CD8-positive, alpha-beta memory T cell (primary cell): ENCODE results near the gene CAMK2D. TPM values are rescaled to one million over a fixed set of nuclear protein-coding genes. Genes with fewer than 3 reads are reported as not detected.

Experiments used
- CTCF ChIA-PET: fragments of 350-600 bp; sonication (Branson Sonifier 250); formaldehyde crosslinking; loops from one replicate; lab custom pipeline; 2021; ENCODE audit warnings: antibody characterized with exemption; lab: Charles Lee
- POLR2A ChIA-PET: fragments of 350-600 bp; sonication (Branson Sonifier 250); formaldehyde crosslinking; loops from one replicate; lab custom pipeline; 2021; ENCODE audit warnings: antibody characterized with exemption; lab: Charles Lee
- DNase-seq, 5 donors: peaks; one replicate each; pipeline versions ENCODE4 v3.0.0 to v3.0.0-alpha.2; 2020 to 2022; ENCODE audit warnings: mixed read lengths in 1 of 5
- H3K27ac ChIP-seq: one replicate; pipeline ENCODE4 v1.7.0; 2013; ENCODE audit warnings: low read depth, mild to moderate bottlenecking, low read length, moderate library complexity
- H3K27me3 ChIP-seq: 2 replicates; pipeline ENCODE4 v1.7.0; 2013; ENCODE audit warnings: low read length, mild to moderate bottlenecking; ENCODE audit not compliant: insufficient read depth, poor library complexity, severe bottlenecking
- H3K36me3 ChIP-seq: 2 replicates; pipeline ENCODE4 v1.7.0; 2013; ENCODE audit warnings: mild to moderate bottlenecking, low read length, moderate library complexity; ENCODE audit not compliant: insufficient read depth
- H3K4me1 ChIP-seq: 2 replicates; pipeline ENCODE4 v1.7.0; 2013; ENCODE audit warnings: mild to moderate bottlenecking, low read length, moderate library complexity; ENCODE audit not compliant: insufficient read depth
- H3K4me3 ChIP-seq: 2 replicates; pipeline ENCODE4 v1.7.0; 2013; ENCODE audit warnings: mild to moderate bottlenecking, low read length
- H3K9me3 ChIP-seq: 2 replicates; pipeline ENCODE4 v1.7.0; 2013; ENCODE audit warnings: mild to moderate bottlenecking, low read length
- H3K27ac Mint-ChIP-seq, 8 donors: one replicate each; pipeline ENCODE4 v1.8.0; 2020 to 2021; ENCODE audit warnings: mixed read lengths in 8 of 8, mild to moderate bottlenecking in 6 of 8, inconsistent platforms in 3 of 8, moderate library complexity in 3 of 8
- H3K27me3 Mint-ChIP-seq, 2 donors: one replicate each; pipeline ENCODE4 v1.8.0; 2020 to 2021; ENCODE audit warnings: mixed read lengths in 2 of 2, mild to moderate bottlenecking in 1 of 2, moderate library complexity in 1 of 2
- H3K36me3 Mint-ChIP-seq, 3 donors: one replicate each; pipeline ENCODE4 v1.8.0; 2020 to 2021; ENCODE audit warnings: mixed read lengths in 3 of 3, inconsistent platforms in 1 of 3, mild to moderate bottlenecking in 1 of 3
- H3K4me1 Mint-ChIP-seq, 3 donors: one replicate each; pipeline ENCODE4 v1.8.0; 2020 to 2021; ENCODE audit warnings: mixed read lengths in 3 of 3, inconsistent platforms in 1 of 3, mild to moderate bottlenecking in 1 of 3
- H3K4me3 Mint-ChIP-seq, 7 donors: one replicate each; pipeline ENCODE4 v1.8.0; 2020 to 2021; ENCODE audit warnings: mixed read lengths in 7 of 7, mild to moderate bottlenecking in 6 of 7, moderate library complexity in 4 of 7, inconsistent platforms in 2 of 7
- H3K9me3 Mint-ChIP-seq, 5 donors: one replicate each; pipeline ENCODE4 v1.8.0; 2020 to 2022; ENCODE audit warnings: mixed read lengths in 5 of 5, mild to moderate bottlenecking in 3 of 5, moderate library complexity in 2 of 5, inconsistent platforms in 1 of 5
- polyA plus RNA-seq: library from polyadenylated mRNA; unstranded; fragments of 300-500 nt; fragmentation: Illumina TruSeq; gene quantifications from one replicate; pipeline ENCODE4 v1.2.3, GENCODE V29; 2021
- total RNA-seq, 2 experiments: library from RNA; stranded (reverse); gene quantifications; one replicate each; pipeline ENCODE4 v1.2.3, GENCODE V29; 2021

Gene CAMK2D
- total and polyA plus RNA-seq, 3 experiments from 2014 or later = 19.6 to 57.6 (median 56.0) TPM

- CTCF ChIA-PET = interaction anchor here (1.0 to 1.6 kb wide), 2 partner anchors 43 to 131 kb away, joined by 3 to 5 read pairs; no protein-coding TSS in a partner anchor
- H3K27ac Mint-ChIP-seq = peak overlapping the region in 2 of 8 donors; percentile 27 to 65
- no peak overlapping the region for H3K27ac ChIP-seq
- no peak overlapping the region for H3K4me3 ChIP-seq
- peaks cover 48 to 71% (median 54%) of the 10 kb centered on the region in 3 donors for H3K4me1 Mint-ChIP-seq
- DNase-seq = no peak
- H3K36me3 ChIP-seq = no peaks in the 10 kb centered on the region
- POLR2A ChIA-PET = interaction anchor here (1.1 kb wide), 1 partner anchor 83 kb away, joined by 3 read pairs; no protein-coding TSS in a partner anchor
- H3K9me3 Mint-ChIP-seq = peaks cover 0 to 3% (median 0%) of the 10 kb centered on the region in 5 donors
- H3K27me3 Mint-ChIP-seq = no peaks in the 10 kb centered on the region
- no peaks in the 10 kb centered on the region for H3K9me3 ChIP-seq
- no peak overlapping the region for H3K4me3 Mint-ChIP-seq
- peaks cover 32% of the 10 kb centered on the region for H3K4me1 ChIP-seq
- H3K27me3 ChIP-seq = no peaks in the 10 kb centered on the region
- peaks cover 6 to 12% (median 11%) of the 10 kb centered on the region in 3 donors for H3K36me3 Mint-ChIP-seq
Measured at GRCh38 chr4:113678641-113679040, 82.9 kb downstream of the CAMK2D start.

- H3K36me3 Mint-ChIP-seq = peaks cover 6 to 12% (median 11%) of the 10 kb centered on the region in 3 donors
- POLR2A ChIA-PET = interaction anchor here (0.9 to 1.0 kb wide), 2 partner anchors 83 to 85 kb away, joined by 3 read pairs; no protein-coding TSS in a partner anchor
Measured at GRCh38 chr4:113677325-113677724, 84.2 kb downstream of the CAMK2D start.

GRCh38 chr4:113675731-113676697, 85.5 kb downstream of the CAMK2D start:
- H3K4me3 ChIP-seq = no peak overlapping the region
- Mint-ChIP-seq H3K27me3 (no peaks in the 10 kb centered on the region), H3K36me3 (peaks cover 5 to 7% (median 6%) of the 10 kb centered on the region in 3 donors), H3K4me3 (no peak overlapping the region), H3K9me3 (no peaks in the 10 kb centered on the region), H3K27ac (peak overlapping the region in 7 of 8 donors; percentile 17 to 94 (median 91)), H3K4me1 (peaks cover 47 to 64% (median 53%) of the 10 kb centered on the region in 3 donors)
- ChIA-PET POLR2A (interaction anchor here (0.7 kb wide), 1 partner anchor 51 kb away, joined by 4 read pairs; no protein-coding TSS in a partner anchor), CTCF (interaction anchor here (0.8 kb wide), 1 partner anchor 11 kb away, joined by 3 read pairs; no protein-coding TSS in a partner anchor)
- H3K9me3 ChIP-seq = no peaks in the 10 kb centered on the region
- no peaks in the 10 kb centered on the region for H3K36me3 ChIP-seq
- DNase-seq = no peak
- H3K27me3 ChIP-seq = no peaks in the 10 kb centered on the region
- H3K27ac ChIP-seq = no peak overlapping the region
- H3K4me1 ChIP-seq = peaks cover 28% of the 10 kb centered on the region

More at GRCh38 chr4:113677325-113677724, 84.2 kb downstream of the CAMK2D start:
- Histone ChIP-seq H3K9me3 (no peaks in the 10 kb centered on the region), H3K4me1 (peaks cover 28% of the 10 kb centered on the region), H3K4me3 (peak overlapping the region; percentile 2), H3K27me3 (no peaks in the 10 kb centered on the region), H3K36me3 (no peaks in the 10 kb centered on the region), H3K27ac (peak overlapping the region; percentile 10)
- DNase-seq = peak in 2 of 5 donors; percentile 31 to 34
- Mint-ChIP-seq H3K9me3 (peaks cover 0 to 3% (median 0%) of the 10 kb centered on the region in 5 donors), H3K4me1 (peaks cover 47 to 69% (median 53%) of the 10 kb centered on the region in 3 donors), H3K27me3 (no peaks in the 10 kb centered on the region), H3K4me3 (peak overlapping the region; percentile 44 to 84 (median 77)), H3K27ac (peak overlapping the region; percentile 80 to 94 (median 91))
- CTCF ChIA-PET = interaction anchor here (1.8 kb wide), 1 partner anchor 109 kb away, joined by 4 read pairs; no protein-coding TSS in a partner anchor

GRCh38 chr4:113674733-113675132, 86.8 kb downstream of the CAMK2D start:
- Mint-ChIP-seq H3K27ac (peak overlapping the region in 1 of 8 donors; percentile 6), H3K27me3 (no peaks in the 10 kb centered on the region), H3K9me3 (no peaks in the 10 kb centered on the region), H3K36me3 (peaks cover under 1 to 6% (median 1%) of the 10 kb centered on the region in 3 donors), H3K4me3 (no peak overlapping the region), H3K4me1 (peaks cover 47 to 64% (median 53%) of the 10 kb centered on the region in 3 donors)
- no peak overlapping the region for H3K27ac ChIP-seq
- no peaks in the 10 kb centered on the region for H3K9me3 ChIP-seq
- peaks cover 28% of the 10 kb centered on the region for H3K4me1 ChIP-seq
- ChIA-PET CTCF (interaction anchor here (1.3 kb wide), 1 partner anchor 127 kb away, joined by 7 read pairs; no protein-coding TSS in a partner anchor), POLR2A (no interaction called here)
- no peaks in the 10 kb centered on the region for H3K27me3 ChIP-seq
- H3K36me3 ChIP-seq = no peaks in the 10 kb centered on the region
- no peak for DNase-seq
- no peak overlapping the region for H3K4me3 ChIP-seq

GRCh38 chr4:113674251-113674650, 87.3 kb downstream of the CAMK2D start:
- H3K4me1 Mint-ChIP-seq = peaks cover 47 to 66% (median 52%) of the 10 kb centered on the region in 3 donors
- no peak overlapping the region for H3K4me3 Mint-ChIP-seq
- H3K4me1 ChIP-seq = peaks cover 28% of the 10 kb centered on the region
- no peaks in the 10 kb centered on the region for H3K27me3 Mint-ChIP-seq
- ChIA-PET CTCF (interaction anchor here (1.3 kb wide), 1 partner anchor 127 kb away, joined by 7 read pairs; no protein-coding TSS in a partner anchor), POLR2A (no interaction called here)
- no peak overlapping the region for H3K27ac ChIP-seq
- H3K27ac Mint-ChIP-seq = no peak overlapping the region
- no peaks in the 10 kb centered on the region for H3K9me3 Mint-ChIP-seq
- H3K27me3 ChIP-seq = no peaks in the 10 kb centered on the region
- H3K36me3 Mint-ChIP-seq = peaks cover 5 to 10% (median 5%) of the 10 kb centered on the region in 3 donors
- no peak overlapping the region for H3K4me3 ChIP-seq
- H3K9me3 ChIP-seq = no peaks in the 10 kb centered on the region
- no peaks in the 10 kb centered on the region for H3K36me3 ChIP-seq
- DNase-seq = no peak

- ChIA-PET CTCF (no interaction called here), POLR2A (interaction anchor here (0.7 kb wide), 1 partner anchor 37 kb away, joined by 3 read pairs; no protein-coding TSS in a partner anchor)
- Histone ChIP-seq H3K9me3 (no peaks in the 10 kb centered on the region), H3K27me3 (no peaks in the 10 kb centered on the region), H3K27ac (no peak overlapping the region), H3K4me3 (no peak overlapping the region), H3K4me1 (peaks cover 28% of the 10 kb centered on the region), H3K36me3 (no peaks in the 10 kb centered on the region)
- Mint-ChIP-seq H3K36me3 (peaks cover 6 to 10% (median 7%) of the 10 kb centered on the region in 3 donors), H3K4me3 (peak overlapping the region in 2 of 7 donors; percentile 2 to 19), H3K27me3 (no peaks in the 10 kb centered on the region), H3K4me1 (peaks cover 43 to 61% (median 50%) of the 10 kb centered on the region in 3 donors), H3K9me3 (no peaks in the 10 kb centered on the region), H3K27ac (peak overlapping the region in 4 of 8 donors; percentile 2 to 60 (median 44))
- peak in 2 of 5 donors; percentile 15 to 59 for DNase-seq
Measured at GRCh38 chr4:113673450-113673849, 88.1 kb downstream of the CAMK2D start.

- H3K4me1 Mint-ChIP-seq = peaks cover 4 to 19% (median 14%) of the 10 kb centered on the region in 3 donors
- Histone ChIP-seq H3K36me3 (no peaks in the 10 kb centered on the region), H3K9me3 (no peaks in the 10 kb centered on the region), H3K4me3 (no peak overlapping the region), H3K4me1 (peaks cover 4% of the 10 kb centered on the region), H3K27me3 (no peaks in the 10 kb centered on the region), H3K27ac (no peak overlapping the region)
- no peaks in the 10 kb centered on the region for H3K9me3 Mint-ChIP-seq
- no peak for DNase-seq
- POLR2A ChIA-PET = no interaction called here
- CTCF ChIA-PET = no interaction called here
- peak overlapping the region in 1 of 8 donors; percentile 23 for H3K27ac Mint-ChIP-seq
- H3K4me3 Mint-ChIP-seq = peak overlapping the region in 1 of 7 donors; percentile 37
- H3K36me3 Mint-ChIP-seq = peaks cover 7 to 10% (median 9%) of the 10 kb centered on the region in 3 donors
- no peaks in the 10 kb centered on the region for H3K27me3 Mint-ChIP-seq
Measured at GRCh38 chr4:113666386-113667114, 95.0 kb downstream of the CAMK2D start.
